HG02642 (cell line): ENCODE data around the gene MEI1.

Source experiments
- ATAC-seq: cut with Tn5 transposase; IDR thresholded peaks from one replicate; pipeline ENCODE4 v1.9.1; 2021; ENCODE audit warnings: mild to moderate bottlenecking; ENCODE audit not compliant: unreplicated experiment, poor library complexity

MEI1 gene

DNA sequence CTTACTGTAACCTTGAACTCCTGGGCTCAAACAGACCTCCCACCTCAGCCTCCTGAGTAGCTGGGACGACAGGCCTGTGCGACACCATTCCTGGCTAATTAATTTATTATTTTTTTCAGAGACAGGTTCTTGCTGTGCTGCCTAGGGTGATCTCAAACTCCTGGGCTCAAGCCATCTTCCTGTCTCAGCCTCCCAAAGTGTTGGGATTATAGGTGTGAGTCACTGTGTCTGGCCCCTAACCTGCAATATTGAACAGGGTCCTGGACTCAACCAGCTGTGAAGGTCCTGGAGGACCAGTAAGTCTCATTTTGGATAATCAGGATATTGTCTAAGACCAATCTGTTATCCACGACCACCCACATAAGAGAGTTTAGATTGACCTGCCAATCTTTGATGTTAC lies 116.4 kb downstream of the MEI1 start:
- no peak for ATAC-seq

- ATAC-seq: no peak
These were observed 116.9 kb downstream of the MEI1 start for GRCh38 chr22:41816241-41816640.

- no peak for ATAC-seq
These were observed 117.6 kb downstream of the MEI1 start for GRCh38 chr22:41816871-41817270.

GRCh38 chr22:41818011-41818410 lies 118.7 kb downstream of the MEI1 start:
- ATAC-seq: no peak

GRCh38 chr22:41818596-41818995 lies 119.3 kb downstream of the MEI1 start:
- no peak for ATAC-seq

DNA sequence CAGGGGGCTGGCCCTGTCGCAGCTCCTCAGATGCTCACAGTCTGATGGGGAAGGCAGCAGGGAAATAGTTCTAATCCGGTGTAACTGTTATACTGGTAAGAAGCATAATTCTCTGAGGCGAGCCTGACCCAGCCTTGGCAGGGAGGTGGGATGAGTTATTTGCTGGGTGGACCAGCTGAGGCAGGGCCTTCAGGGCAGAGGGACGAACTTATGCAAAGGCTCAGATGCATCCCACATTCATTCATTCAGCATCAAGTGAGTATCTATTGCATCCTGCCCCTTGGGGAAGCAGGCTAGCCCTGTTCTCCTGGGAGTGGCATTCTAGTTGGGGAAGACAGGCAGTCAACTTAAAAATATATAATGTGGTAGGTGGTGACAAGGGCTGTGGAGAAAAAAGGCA lies 120.0 kb downstream of the MEI1 start:
- ATAC-seq: no peak

GRCh38 chr22:41820447-41820846 lies 121.1 kb downstream of the MEI1 start:
- no peak for ATAC-seq

DNA sequence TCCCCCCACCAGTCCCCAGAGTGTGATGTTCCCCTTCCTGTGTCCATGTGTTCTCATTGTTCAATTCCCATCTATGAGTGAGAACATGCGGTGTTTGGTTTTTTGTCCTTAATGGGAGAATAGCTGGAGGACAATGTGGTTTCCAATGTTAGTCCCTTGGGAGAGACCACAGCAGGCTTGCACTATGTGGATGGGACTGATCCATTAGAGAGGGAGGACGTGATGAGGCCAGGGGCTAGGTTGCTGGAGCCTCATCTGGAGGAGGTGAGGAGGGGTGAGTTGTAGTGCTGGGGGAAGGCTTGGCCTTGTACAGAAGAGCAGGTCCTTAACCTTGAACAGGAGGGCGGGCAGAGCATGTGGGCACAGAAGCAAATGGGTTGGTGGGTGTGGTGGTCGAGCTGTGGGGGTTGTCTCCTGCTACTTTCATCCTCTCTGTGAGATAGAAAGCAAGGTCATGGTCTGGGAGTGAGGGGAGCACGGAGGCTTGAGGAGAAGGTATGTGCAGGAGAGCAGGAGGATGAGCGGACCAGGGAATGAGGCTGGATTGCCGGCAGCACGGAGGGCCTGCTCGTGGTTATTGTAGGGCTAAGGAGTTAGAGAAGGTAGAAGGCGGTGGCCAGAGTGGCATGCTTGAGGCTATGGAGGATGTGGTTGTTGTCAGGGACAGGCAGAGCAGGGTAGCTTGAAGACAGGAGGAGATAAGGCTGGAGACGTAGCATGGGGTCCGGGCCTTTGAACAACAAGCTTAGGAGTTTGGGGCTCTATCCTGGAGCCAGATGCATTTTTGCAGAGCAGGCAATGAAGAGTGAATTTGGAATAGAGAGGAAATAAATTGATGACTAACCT lies 122.4 kb downstream of the MEI1 start:
- no peak for ATAC-seq

GRCh38 chr22:41822317-41823057 lies 123.2 kb downstream of the MEI1 start:
- no peak for ATAC-seq

- ATAC-seq: no peak
These were observed 124.5 kb downstream of the MEI1 start for GRCh38 chr22:41823797-41824196.

DNA sequence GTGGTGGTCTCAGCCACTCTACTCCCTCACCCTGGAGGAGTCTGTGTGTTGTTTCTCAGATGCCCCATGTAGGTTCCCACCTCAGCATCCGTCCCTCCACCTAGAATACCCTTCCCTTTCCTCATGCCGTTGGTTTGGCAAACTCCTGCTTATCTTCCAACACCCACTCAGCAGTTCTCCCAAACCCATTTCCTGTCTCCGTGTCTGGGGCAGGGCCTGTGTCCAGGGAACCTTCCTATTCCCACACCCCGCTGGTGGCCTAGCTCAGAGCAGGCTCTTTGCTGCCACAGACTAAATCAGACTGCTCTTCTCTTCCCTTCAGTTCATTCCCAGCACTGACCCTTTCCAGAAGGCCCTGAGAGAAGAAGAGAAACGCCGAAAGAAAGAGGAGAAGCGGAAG lies 126.1 kb downstream of the MEI1 start:
- ATAC-seq: no peak

DNA sequence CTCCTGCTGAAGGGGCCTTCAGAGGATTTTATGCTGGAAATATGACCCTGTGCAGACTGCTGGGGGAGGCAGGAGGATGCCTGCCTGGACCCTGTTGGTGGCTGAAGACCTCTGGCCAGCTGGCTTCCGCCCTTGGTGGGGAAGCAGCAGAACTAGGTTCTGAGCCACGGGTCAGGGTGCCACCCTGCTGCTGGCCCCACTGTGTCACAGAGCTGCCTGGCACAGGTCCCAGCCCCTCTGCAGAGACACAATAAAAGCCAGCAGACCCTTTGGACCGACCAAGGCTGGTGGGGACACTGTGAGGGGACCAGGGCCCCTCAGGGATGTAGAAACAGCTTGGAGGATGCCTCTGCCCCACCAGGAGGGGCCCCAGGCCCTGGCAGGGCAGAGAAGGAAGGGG lies 126.7 kb downstream of the MEI1 start:
- no peak for ATAC-seq

DNA sequence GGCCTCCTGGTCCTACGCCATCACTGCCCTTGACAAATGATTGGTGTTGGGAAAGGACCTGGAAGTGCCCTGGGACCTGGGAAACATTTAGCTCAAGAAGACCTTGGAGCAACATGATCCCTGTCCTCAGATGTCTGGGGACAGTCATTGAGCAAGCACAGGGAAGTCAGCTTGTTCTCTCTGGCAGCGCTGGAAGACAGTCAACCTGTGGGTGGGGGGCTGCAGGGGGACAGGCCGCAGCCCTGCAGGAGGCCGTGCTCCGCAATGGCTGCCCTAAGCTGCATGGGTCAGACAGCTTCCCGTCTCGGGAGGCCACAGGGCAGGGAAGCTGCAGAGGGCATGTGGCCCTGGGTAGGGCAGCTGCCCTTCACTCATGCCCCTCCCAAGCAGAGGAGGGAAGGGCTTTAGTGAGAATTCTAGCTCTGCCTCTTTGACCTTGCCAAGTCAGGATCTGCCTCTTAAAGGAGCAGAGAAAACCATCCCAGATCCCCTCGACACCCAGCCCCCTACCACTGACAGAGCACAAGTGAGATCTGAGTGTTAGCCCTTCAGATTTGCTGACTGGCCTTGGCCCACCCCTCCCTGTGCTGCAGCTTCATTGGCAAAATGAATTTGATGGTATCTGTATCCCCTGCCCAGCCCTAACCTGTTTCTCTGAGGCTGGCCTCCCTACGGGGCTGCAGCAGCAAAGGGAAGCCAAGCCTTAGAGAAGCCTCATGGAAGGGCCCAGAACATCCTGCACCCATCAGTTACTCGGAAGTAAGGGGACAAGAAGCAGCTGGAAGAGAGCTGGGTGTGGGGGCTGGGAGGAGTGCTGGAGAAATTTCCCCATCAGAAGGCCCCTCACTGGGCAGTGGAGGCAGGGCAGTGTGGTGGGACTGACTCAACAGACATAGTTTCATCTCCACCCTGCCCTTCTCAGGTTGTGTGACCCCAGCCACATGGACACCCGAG lies 127.4 kb downstream of the MEI1 start:
- ATAC-seq: no peak

DNA sequence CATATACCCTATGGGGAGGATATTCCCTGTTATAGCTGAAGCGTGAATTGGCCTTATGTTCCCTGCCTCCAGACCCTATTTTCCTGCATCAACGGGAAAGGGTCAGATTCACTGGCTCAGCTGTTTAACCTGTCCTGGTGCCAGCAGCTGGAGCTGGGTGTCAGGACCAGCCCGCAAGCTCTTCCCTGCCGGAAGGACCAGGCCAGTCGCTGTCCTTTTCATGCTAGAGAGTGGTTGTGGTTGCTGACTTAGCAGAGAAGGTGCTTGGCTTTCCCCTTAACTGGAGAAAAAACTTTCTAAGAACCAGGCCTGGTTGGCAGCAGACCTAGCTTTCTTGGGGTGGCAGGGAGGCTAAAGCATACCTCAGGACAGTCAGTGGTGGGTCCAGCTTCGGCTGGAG lies 128.4 kb downstream of the MEI1 start:
- ATAC-seq: no peak

DNA sequence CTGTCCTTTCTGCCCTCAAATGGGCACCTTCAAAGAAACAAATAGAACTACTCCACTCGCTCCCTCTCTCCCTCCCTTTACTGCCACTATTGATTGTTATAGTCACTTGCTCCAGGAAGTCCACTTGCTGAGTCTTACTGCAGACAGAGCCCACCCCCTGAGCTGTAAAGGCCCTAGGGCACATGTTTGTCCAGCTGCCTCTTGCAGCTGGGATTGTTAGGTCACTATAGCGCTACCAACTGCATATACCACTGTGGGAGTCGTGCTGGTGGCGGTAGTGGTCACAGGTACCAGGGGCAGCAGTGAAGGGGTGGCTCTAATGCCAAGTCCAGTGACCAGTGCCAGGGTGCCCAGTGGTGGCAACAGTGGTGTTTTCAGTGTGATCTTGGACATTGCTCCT lies 129.2 kb downstream of the MEI1 start:
- ATAC-seq: no peak

DNA sequence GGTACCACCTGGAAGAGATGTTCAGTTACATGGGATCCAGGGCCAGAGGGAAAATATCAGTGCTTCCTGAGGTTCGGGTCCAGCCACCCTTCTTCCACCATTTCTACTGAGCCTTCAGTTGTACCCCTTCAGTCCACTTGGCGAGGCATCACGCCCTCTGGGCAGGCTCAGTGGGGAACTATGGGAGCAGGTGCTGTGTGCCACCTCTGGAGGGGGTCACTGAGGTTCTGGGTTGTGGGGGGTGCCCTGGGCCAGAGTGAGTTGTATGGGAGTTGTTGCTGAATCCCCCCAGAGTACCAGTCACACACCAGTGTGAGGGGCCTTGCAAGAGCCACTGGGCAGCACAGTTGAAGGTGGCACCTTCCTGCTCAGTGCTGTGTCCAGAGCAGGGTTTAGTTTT lies 130.9 kb downstream of the MEI1 start:
- no peak for ATAC-seq

- no peak for ATAC-seq
These were observed 132.1 kb downstream of the MEI1 start for GRCh38 chr22:41831383-41831782.

DNA sequence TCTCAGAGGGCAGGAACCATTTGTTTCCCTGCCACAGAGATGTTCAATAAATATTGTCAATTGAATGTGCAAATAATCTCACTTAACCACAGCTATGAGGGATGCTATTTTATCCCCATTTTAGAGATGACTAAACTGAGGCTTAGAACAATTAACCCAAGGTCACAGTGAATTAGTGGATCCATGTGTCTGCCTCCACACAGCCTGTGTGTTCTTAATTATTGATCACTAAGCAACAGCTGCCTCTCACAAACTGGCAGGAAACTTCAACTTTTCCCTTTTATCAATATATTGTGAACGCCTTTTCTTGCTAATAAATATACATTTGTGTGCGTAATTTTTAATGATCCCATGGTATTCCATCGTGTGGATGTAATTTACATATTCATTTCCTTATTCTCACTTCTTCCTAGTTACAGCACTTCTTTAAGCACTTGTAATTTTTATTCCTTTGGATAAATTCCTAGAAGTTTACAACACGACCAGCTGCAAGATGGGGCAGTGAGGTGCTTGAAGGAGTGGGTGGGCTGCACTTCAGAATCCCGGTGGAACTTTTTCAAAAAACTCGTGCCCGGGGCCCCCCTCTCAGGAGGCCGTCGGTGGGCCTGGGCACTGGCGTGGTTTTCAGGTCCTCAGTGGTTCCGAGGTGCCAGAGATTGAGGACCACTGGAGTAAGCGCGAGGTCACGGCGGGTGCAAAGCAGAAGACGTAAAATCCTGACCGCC lies 132.7 kb downstream of the MEI1 start:
- ATAC-seq: no peak

DNA sequence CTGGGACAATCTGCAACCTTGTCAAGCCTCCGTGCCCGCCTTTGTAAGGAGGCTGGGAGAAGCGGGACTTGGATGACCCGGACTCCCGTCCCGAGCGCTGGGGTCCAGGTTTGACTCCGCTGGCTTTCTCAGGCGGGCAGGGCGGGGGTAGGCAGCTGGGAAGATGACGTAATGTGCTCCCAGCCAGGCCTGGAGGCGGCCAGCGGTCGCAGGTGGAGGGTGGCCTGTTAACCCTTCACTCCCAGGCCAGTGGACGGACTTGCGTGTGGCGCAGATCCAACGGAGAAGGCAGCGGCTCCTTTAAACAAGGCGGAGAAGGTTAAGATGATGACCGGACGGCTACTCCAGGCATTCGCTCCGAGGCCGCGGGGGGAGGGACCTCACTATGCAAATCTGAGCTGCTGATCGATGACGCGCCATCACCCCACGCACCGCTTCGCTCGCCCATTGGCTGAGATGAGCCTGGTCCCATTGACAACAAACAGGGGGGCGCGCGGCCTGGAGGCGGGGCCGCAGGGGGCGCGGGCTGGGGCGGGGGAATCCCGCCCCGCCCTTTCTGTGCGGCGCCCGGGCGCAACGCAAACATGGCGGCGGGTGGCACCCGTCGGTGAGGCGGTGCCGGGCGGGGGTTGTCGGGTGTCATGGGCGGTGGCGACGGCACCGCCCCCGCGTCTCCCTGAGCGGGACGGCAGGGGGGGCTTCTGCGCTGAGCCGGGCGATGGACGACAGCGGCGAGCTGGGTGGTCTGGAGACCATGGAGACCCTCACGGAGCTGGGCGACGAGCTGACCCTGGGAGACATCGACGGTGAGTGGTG lies 133.5 kb downstream of the MEI1 start, which contains the start of gene SREBF2:
Gene SREBF2, plus strand, starts transcription at position 553 of the 816 bp plus-strand sequence. Its CDS starts 166 bp downstream, at position 719.
- peak; percentile 85 for ATAC-seq
